ENCODE data around the gene FAM90A1.
"Not testable (repeated sequence)": the region's sequence is repeated elsewhere in the genome, so short reads cannot be mapped to it uniquely, and the experiment has no call there.

DNA sequence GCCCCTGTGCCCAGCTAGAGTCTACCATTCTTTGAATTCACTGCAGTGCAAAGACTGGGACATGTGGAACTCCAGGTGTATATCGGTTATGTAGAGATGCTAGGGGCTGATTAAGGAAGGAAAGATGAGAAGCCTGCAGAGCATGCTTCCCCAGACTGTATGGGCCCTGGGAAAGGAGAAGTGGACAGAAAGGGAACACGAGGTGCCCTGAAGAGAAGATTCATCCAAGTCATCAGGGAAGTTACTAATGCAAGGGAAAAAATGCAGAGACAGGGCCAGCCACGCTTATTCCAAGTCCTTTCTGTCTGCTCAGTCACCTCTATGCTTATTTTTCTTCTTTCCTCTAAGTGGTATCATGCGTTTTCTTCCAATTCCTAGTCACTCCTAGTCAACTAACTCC is 39.3 kb upstream of the FAM90A1 start:
- TF ChIP-seq, protein P1, sequence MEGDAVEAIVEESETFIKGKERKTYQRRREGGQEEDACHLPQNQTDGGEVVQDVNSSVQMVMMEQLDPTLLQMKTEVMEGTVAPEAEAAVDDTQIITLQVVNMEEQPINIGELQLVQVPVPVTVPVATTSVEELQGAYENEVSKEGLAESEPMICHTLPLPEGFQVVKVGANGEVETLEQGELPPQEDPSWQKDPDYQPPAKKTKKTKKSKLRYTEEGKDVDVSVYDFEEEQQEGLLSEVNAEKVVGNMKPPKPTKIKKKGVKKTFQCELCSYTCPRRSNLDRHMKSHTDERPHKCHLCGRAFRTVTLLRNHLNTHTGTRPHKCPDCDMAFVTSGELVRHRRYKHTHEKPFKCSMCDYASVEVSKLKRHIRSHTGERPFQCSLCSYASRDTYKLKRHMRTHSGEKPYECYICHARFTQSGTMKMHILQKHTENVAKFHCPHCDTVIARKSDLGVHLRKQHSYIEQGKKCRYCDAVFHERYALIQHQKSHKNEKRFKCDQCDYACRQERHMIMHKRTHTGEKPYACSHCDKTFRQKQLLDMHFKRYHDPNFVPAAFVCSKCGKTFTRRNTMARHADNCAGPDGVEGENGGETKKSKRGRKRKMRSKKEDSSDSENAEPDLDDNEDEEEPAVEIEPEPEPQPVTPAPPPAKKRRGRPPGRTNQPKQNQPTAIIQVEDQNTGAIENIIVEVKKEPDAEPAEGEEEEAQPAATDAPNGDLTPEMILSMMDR (IDR thresholded peaks at IDR 0.05; ENCODE audit: borderline replicate concordance, extremely low read depth, low read length, poor library complexity, severe bottlenecking), result not testable (repeated sequence)
- not testable (repeated sequence) for TF ChIP-seq EZH2 (IDR thresholded peaks at IDR 0.05; ENCODE audit: borderline replicate concordance, low read depth, low read length, severe bottlenecking)

Data from DND-41 (cell line).